ENCODE data around the gene TMEM59L. TPM values are rescaled to one million over a fixed set of nuclear protein-coding genes. Genes with fewer than 3 reads are reported as not detected.

Gene TMEM59L
- total RNA-seq, 6 experiments from 2014 or later = 0.31 to 0.43 TPM; not detected in 4

GRCh38 chr19:18666784-18667183 is 54.1 kb downstream of the TMEM59L start:
- H3K27ac ChIP-seq = no peak overlapping the region
- no peak for ATAC-seq
- intact Hi-C loops (cut with DNase I) = no loop called here
- H3K36me3 ChIP-seq = peaks cover 0 to 19% (median 3%) of the 10 kb centered on the region in 4 donors
- no peaks in the 10 kb centered on the region for H3K4me1 ChIP-seq
- H3K9me3 ChIP-seq = no peaks in the 10 kb centered on the region
- H3K4me3 ChIP-seq = no peak overlapping the region
- no CpG with 5 or more reads among the region's 5 CpGs for WGBS (ENCODE audit: insufficient coverage, low coverage, low lambda C conversion rate, missing lambda C conversion rate)
- DNase-seq = no peak
- no peaks in the 10 kb centered on the region for H3K27me3 ChIP-seq
- no peak for TF ChIP-seq POLR2A (IDR thresholded peaks at IDR 0.05)
- no peak for TF ChIP-seq CTCF (IDR thresholded peaks at IDR 0.05)

- intact Hi-C loops (cut with DNase I) = no loop called here
- Histone ChIP-seq H3K4me3 (no peak overlapping the region), H3K27ac (no peak overlapping the region), H3K27me3 (no peaks in the 10 kb centered on the region), H3K36me3 (peaks cover 0 to 19% (median 3%) of the 10 kb centered on the region in 4 donors), H3K9me3 (no peaks in the 10 kb centered on the region), H3K4me1 (no peaks in the 10 kb centered on the region)
- TF ChIP-seq CTCF (IDR thresholded peaks at IDR 0.05) = no peak
- no peak for ATAC-seq
- DNase-seq = no peak
- WGBS (ENCODE audit: insufficient coverage, low coverage, low lambda C conversion rate, missing lambda C conversion rate) = 93% methylated on average over 13 of the region's 55 CpGs
These were observed 55.0 kb downstream of the TMEM59L start for GRCh38 chr19:18667531-18668251.

GRCh38 chr19:18668252-18668631 is 55.6 kb downstream of the TMEM59L start:
- WGBS (ENCODE audit: insufficient coverage, low coverage, low lambda C conversion rate, missing lambda C conversion rate) = 100% methylated on average over 2 of the region's 38 CpGs
- intact Hi-C loops (cut with DNase I) = no loop called here
- Histone ChIP-seq H3K36me3 (peaks cover 0 to 19% (median 3%) of the 10 kb centered on the region in 4 donors), H3K4me1 (no peaks in the 10 kb centered on the region), H3K27ac (no peak overlapping the region), H3K4me3 (no peak overlapping the region), H3K9me3 (no peaks in the 10 kb centered on the region), H3K27me3 (no peaks in the 10 kb centered on the region)
- TF ChIP-seq POLR2A (IDR thresholded peaks at IDR 0.05) (no peak), CTCF (IDR thresholded peaks at IDR 0.05) (no peak)
- no peak for DNase-seq
- ATAC-seq = no peak

- DNase-seq = no peak
- H3K4me3 ChIP-seq = no peak overlapping the region
- no peak for ATAC-seq
- H3K27ac ChIP-seq = no peak overlapping the region
- H3K36me3 ChIP-seq = peaks cover 0 to 19% (median 3%) of the 10 kb centered on the region in 4 donors
- WGBS (ENCODE audit: insufficient coverage, low coverage, low lambda C conversion rate, missing lambda C conversion rate) = 100% methylated on average over 5 of the region's 58 CpGs
- TF ChIP-seq CTCF (IDR thresholded peaks at IDR 0.05) (no peak), POLR2A (IDR thresholded peaks at IDR 0.05) (no peak)
- no peaks in the 10 kb centered on the region for H3K27me3 ChIP-seq
- intact Hi-C loops (cut with DNase I) = no loop called here
- no peaks in the 10 kb centered on the region for H3K4me1 ChIP-seq
- no peaks in the 10 kb centered on the region for H3K9me3 ChIP-seq
These were observed 56.3 kb downstream of the TMEM59L start for GRCh38 chr19:18668744-18669523.
